PC-3 (cell line): ENCODE measurements around the gene KLK14. TPM values are rescaled to one million over a fixed set of nuclear protein-coding genes. Genes with fewer than 3 reads are reported as not detected.

Source experiments
- ATAC-seq: fragments of 200-7000 bp; cut with Tn5 transposase; 2 replicates; pipeline ENCODE4 v1.9.1; 2020; ENCODE audit warnings: mild to moderate bottlenecking, moderate library complexity
- BruUV-seq: library from RNA; stranded (reverse); fragments of 400-500 nt; replicated peaks from 2 replicates; lab custom pipeline; 2021; lab: Mats Ljungman, UMichigan
- CTCF ChIA-PET: fragments of 300-600 bp; sonication (Branson Sonifier 250); formaldehyde crosslinking; loops from one replicate; lab custom pipeline; 2022; ENCODE audit warnings: antibody characterized with exemption; lab: Charles Lee
- POLR2A ChIA-PET: fragments of 300-600 bp; sonication (Branson Sonifier 250); formaldehyde crosslinking; loops from one replicate; lab custom pipeline; 2022; ENCODE audit warnings: antibody characterized with exemption; ENCODE audit not compliant: unreplicated experiment; lab: Charles Lee
- DNase-seq: peaks from one replicate; pipeline ENCODE4 v3.0.0-alpha.2; 2015
- H2AFZ ChIP-seq: fragments of 300-600 bp; sonication (generic); 2 replicates; pipeline ENCODE4 v1.6.0; 2016; ENCODE audit warnings: antibody characterized with exemption, low read length
- H3F3A ChIP-seq: fragments of 300-600 bp; sonication (generic); one replicate; pipeline ENCODE4 v1.6.0; 2017; ENCODE audit warnings: antibody characterized with exemption, low read length, control low read depth, mild to moderate bottlenecking; ENCODE audit not compliant: unreplicated experiment
- H3K27ac ChIP-seq: fragments of 300-600 bp; sonication (generic); 2 replicates; pipeline ENCODE4 v1.5.1; 2016; ENCODE audit warnings: mild to moderate bottlenecking, low read length
- H3K27me3 ChIP-seq: fragments of 300-600 bp; sonication (generic); 2 replicates; pipeline ENCODE4 v1.6.1; 2016; ENCODE audit warnings: low read length, mixed read lengths
- H3K36me3 ChIP-seq: fragments of 300-600 bp; sonication (generic); 2 replicates; pipeline ENCODE4 v1.6.1; 2016; ENCODE audit warnings: low read depth, mixed run types, low read length, mixed read lengths
- H3K4me1 ChIP-seq: fragments of 300-600 bp; sonication (generic); 2 replicates; pipeline ENCODE4 v1.5.1; 2016; ENCODE audit warnings: low read length; ENCODE audit not compliant: insufficient read depth
- H3K4me2 ChIP-seq: fragments of 300-600 bp; sonication (generic); 2 replicates; pipeline ENCODE4 v1.6.0; 2016; ENCODE audit warnings: low read length
- H3K4me3 ChIP-seq: fragments of 300-600 bp; sonication (generic); 2 replicates; pipeline ENCODE4 v1.5.1; 2016; ENCODE audit warnings: mild to moderate bottlenecking, low read length, mixed read lengths
- H3K79me2 ChIP-seq: fragments of 300-600 bp; sonication (generic); 2 replicates; pipeline ENCODE4 v1.6.1; 2017; ENCODE audit warnings: low read length, mixed read lengths
- H3K9ac ChIP-seq: fragments of 300-600 bp; sonication (generic); 2 replicates; pipeline ENCODE4 v1.6.0; 2016; ENCODE audit warnings: mild to moderate bottlenecking, low read length
- H3K9me2 ChIP-seq: fragments of 300-600 bp; sonication (generic); replicated peaks from 2 replicates; pipeline ENCODE4 v1.6.1; 2016; ENCODE audit warnings: mixed run types, low read length, mixed read lengths
- H3K9me3 ChIP-seq: fragments of 300-600 bp; sonication (generic); 2 replicates; pipeline ENCODE4 v1.6.1; 2016; ENCODE audit warnings: low read length, mixed read lengths
- H4K20me1 ChIP-seq: fragments of 300-600 bp; sonication (generic); 2 replicates; pipeline ENCODE4 v1.6.1; 2016; ENCODE audit warnings: low read length, mixed read lengths
- CTCF ChIP-seq: fragments of 300-600 bp; sonication (generic); conservative IDR thresholded peaks from 2 replicates; pipeline ENCODE4 v1.5.1; 2017; ENCODE audit warnings: antibody characterized with exemption, low read depth, mild to moderate bottlenecking, low read length
- EZH2 ChIP-seq: fragments of 300-600 bp; sonication (generic); IDR thresholded peaks from one replicate; pipeline ENCODE4 v1.6.1; 2017; ENCODE audit warnings: antibody characterized with exemption, mild to moderate bottlenecking, low read length; ENCODE audit not compliant: unreplicated experiment
- EZH2phosphoT487 ChIP-seq: fragments of 300-600 bp; sonication (generic); IDR thresholded peaks from 2 replicates; pipeline ENCODE4 v1.6.1; 2018; ENCODE audit warnings: mild to moderate bottlenecking, antibody characterized with exemption, low read length, borderline replicate concordance
- intact Hi-C: fragments of 100-400 bp; cut with micrococcal nuclease; formaldehyde crosslinking; loops from 2 replicates; pipeline ENCODE4 v1.9.0; 2023
- total RNA-seq: library from RNA; depleted of rRNA; stranded (reverse); fragments of >200 nt; gene quantifications from 2 replicates; pipeline ENCODE4 v1.2.3, GENCODE V29; 2014

Gene KLK14
- total RNA-seq, 1 experiment from 2014 or later: not detected

GRCh38 chr19:51093101-51093500, 10.4 kb upstream of the KLK14 start:
- Histone ChIP-seq H3K79me2 (no peaks in the 10 kb centered on the region), H3K27me3 (no peaks in the 10 kb centered on the region), H3K9me3 (no peaks in the 10 kb centered on the region), H3K4me3 (no peak overlapping the region), H3F3A (peaks cover 4% of the 10 kb centered on the region), H3K9me2 (no peaks in the 10 kb centered on the region), H3K4me1 (peaks cover 40% of the 10 kb centered on the region), H3K36me3 (peaks cover 2% of the 10 kb centered on the region; the same call in 1 of the 2 replicates), H3K27ac (peak overlapping the region; percentile 87), H2AFZ (no peak overlapping the region), H3K4me2 (0 out of 2 replicates have a peak overlapping the region, but pooled peaks have one; percentile 35), H4K20me1 (no peaks in the 10 kb centered on the region), H3K9ac (peak overlapping the region; percentile 54; the same call in 1 of the 2 replicates)
- no peak for TF ChIP-seq EZH2phosphoT487
- no peak for TF ChIP-seq CTCF
- TF ChIP-seq EZH2: no peak
- ChIA-PET POLR2A (no interaction called here), CTCF (interaction anchor here (6.0 kb wide), 1 partner anchor 73 kb away, joined by 79 read pairs; the partner anchor contains the start of gene KLK10)
- no TSS peak for BruUV-seq
- ATAC-seq (no peak), DNase-seq (no peak)
- intact Hi-C loops: loop anchor here (1.0 kb wide), 1 partner anchor 22 kb away; no protein-coding TSS in a partner anchor

GRCh38 chr19:51091895-51092873, 9.5 kb upstream of the KLK14 start:
- H3K36me3 ChIP-seq: no peaks in the 10 kb centered on the region; the same call in 1 of the 2 replicates
- intact Hi-C loops: no loop called here
- ATAC-seq: peak; percentile 23
- H3K9me2 ChIP-seq: no peaks in the 10 kb centered on the region
- DNase-seq: peak; percentile 58
- BruUV-seq: no TSS peak
- H4K20me1 ChIP-seq: no peaks in the 10 kb centered on the region
- no peaks in the 10 kb centered on the region for H3K27me3 ChIP-seq
- H3K9ac ChIP-seq: peak overlapping the region; percentile 54; the same call in 1 of the 2 replicates
- peaks cover 4% of the 10 kb centered on the region for H3F3A ChIP-seq
- peaks cover 40% of the 10 kb centered on the region for H3K4me1 ChIP-seq
- H3K4me2 ChIP-seq: no peak overlapping the region
- no peaks in the 10 kb centered on the region for H3K79me2 ChIP-seq
- no peak overlapping the region for H2AFZ ChIP-seq
- H3K9me3 ChIP-seq: no peaks in the 10 kb centered on the region
- no peak overlapping the region for H3K4me3 ChIP-seq
- ChIA-PET CTCF (interaction anchor here (0.5 to 6.0 kb wide), 2 partner anchors 72 to 397 kb away, joined by 3 to 79 read pairs; partner anchors contain the start of gene KLK10), POLR2A (no interaction called here)
- TF ChIP-seq CTCF (0 out of 2 replicates have a peak, but pooled peaks have one; percentile 8), EZH2phosphoT487 (no peak), EZH2 (no peak)
- peak overlapping the region; percentile 87 for H3K27ac ChIP-seq
